Measurements from ENCODE around the gene MED12L. TPM values are rescaled to one million over a fixed set of nuclear protein-coding genes. Genes with fewer than 3 reads are reported as not detected.

The MED12L gene
- total RNA-seq, 2 experiments from 2014 or later = 1.6 to 2.1 TPM

DNA sequence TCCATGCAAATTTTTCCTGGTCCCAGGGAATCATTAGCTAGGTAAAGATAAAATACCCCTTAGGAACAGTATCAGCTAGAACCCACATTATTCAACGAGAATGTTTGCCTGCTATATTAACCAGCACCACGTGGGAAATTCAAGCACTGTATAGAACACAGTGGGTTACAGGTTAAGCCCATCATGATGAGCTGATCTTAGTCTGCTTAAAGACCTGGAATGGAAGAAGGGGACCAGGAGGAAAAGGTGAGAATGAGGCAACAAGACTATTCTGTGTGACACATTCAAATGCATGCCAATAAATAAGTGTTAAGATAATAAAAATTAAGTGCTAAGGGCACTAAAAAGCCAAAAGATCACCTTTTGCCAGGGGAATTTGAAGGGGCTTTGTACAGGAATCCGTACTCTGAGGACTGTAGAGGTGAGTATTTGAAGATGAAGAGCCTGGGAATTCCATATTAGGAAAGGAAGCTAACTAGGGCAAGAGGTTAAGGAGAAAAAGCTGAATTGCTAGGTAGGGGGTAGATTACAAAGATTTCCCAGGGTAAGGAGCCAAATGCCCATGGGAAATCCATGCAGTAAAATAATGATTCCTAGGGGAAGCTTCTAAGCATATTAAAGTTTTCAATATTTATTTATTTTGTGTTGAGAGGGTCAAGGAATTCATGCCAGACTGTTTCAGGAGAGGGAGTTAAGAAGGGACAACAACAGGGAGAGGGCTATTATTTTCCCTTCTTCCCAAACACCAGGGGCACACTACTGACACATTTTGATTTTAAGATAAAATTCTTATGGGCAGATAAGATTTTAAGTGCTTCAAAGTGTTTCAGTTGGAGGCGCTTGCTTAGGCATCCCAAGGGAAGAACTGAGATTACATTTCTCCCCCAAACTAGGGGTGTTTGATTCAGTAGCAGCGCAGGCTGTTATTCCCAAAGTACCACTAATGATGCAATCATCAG, 2.3 kb upstream of the MED12L start:
- Mint-ChIP-seq H3K27me3 (peaks cover 56% of the 10 kb centered on the region), H3K27ac (no peak overlapping the region), H3K4me1 (peaks cover 9% of the 10 kb centered on the region), H3K4me3 (no peak overlapping the region), H3K36me3 (no peaks in the 10 kb centered on the region), H3K9me3 (no peaks in the 10 kb centered on the region)
- no peak for DNase-seq

DNA sequence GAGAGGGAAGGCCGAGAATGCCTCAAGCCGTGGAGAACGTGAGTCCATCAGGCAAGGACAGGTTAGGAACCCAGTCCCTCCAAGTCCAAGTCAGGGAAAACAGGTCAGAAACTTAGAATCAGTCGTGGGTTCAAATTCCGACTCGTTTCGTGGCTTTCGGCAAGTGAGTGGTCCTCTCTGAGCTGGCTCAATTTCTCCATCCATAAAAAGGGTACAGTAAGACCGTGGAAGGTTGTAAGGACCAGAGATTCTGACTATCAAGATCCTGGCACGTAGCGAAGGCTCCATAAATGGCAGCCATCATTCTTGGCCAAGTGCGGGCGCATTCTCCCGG, 604 bp upstream of the MED12L start:
- Mint-ChIP-seq H3K4me3 (peak overlapping the region; percentile 65), H3K27ac (no peak overlapping the region), H3K4me1 (peaks cover 9% of the 10 kb centered on the region), H3K9me3 (no peaks in the 10 kb centered on the region), H3K36me3 (no peaks in the 10 kb centered on the region), H3K27me3 (peaks cover 54% of the 10 kb centered on the region)
- no peak for DNase-seq

DNA sequence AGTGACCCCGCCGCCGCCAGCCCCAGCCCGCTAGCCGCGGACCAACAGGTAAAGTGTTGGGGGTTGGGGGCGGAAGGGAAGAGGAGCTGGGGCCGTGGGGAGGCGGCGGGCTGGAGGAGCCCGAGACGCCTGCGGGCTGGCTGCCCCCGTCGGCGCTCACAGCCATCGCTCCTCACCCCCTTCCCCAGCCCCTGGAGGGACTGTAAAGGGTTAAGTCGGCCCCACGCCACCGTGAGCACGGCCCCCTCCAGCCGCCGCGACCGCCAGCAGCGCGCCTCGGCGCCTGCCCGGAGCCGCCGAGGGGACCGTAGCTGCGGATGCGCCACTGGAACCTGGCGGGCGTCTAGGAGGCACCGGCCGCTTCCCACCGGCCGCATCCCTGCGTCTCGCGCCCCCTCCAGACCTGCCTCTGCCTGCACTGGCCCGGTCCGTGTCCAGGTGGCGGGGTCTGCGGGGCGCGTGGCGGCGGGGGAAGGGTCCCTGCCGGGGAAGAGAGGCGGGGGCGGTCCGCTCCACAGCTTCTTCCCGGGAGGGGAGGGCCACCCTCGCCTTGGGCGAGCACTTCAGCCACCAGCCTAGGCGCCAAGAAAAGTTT, 522 bp downstream of the MED12L start:
- peak overlapping the region; percentile 82 for H3K4me3 Mint-ChIP-seq
- H3K27ac Mint-ChIP-seq = no peak overlapping the region
- H3K4me1 Mint-ChIP-seq = peaks cover 9% of the 10 kb centered on the region
- DNase-seq = peak; percentile 33
- H3K27me3 Mint-ChIP-seq = peaks cover 52% of the 10 kb centered on the region
- no peaks in the 10 kb centered on the region for H3K9me3 Mint-ChIP-seq
- no peaks in the 10 kb centered on the region for H3K36me3 Mint-ChIP-seq

DNA sequence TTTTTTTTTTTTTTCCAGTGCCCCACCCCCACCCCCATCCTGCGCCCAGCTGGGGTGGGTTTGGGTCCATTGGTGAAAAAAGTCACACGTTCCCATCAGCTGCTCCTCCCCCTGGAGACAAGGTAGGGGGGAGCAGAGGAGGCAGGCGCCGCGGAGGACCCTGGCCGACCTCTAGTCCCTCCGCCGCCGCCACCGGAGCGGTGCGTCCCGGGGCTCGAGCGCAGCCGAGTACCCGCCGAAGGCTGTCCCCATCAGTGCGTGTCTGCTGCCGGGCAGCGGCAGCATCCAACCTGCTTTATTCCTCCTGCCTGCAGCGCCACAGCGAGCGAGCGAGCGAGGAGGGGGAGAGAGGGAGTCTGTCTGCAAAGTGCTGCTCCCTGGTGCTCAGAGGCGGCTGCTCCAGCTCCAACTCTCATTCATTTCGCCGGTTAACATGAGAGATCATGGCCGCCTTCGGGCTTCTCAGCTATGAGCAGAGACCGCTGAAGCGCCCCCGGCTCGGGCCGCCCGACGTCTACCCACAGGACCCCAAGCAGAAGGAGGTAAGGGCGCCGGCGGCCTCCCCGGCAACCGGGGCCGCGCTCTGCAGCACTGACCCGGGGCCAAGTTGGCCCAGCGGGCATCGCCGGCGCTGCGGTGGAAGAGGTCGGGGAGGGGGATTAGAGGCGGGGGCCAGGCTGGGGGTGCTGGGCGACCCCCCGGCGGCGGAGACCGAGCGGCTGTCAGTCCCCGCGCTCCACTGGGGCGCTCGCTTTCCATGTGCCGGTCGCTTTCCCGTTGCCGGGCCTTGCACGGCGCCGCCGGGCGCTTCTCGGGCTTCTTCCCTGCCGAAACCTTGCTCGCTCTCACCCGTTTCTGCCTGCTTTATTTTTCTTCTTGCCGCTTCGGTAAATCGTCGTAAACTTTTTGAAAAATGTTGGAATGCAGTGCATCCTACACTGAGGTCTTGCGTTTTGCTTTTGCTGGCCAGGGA, 1.3 kb downstream of the MED12L start:
- Mint-ChIP-seq H3K9me3 (no peaks in the 10 kb centered on the region), H3K36me3 (no peaks in the 10 kb centered on the region), H3K27ac (no peak overlapping the region), H3K4me3 (peak overlapping the region; percentile 82), H3K27me3 (peaks cover 46% of the 10 kb centered on the region), H3K4me1 (peaks cover 9% of the 10 kb centered on the region)
- peak; percentile 75 for DNase-seq

DNA sequence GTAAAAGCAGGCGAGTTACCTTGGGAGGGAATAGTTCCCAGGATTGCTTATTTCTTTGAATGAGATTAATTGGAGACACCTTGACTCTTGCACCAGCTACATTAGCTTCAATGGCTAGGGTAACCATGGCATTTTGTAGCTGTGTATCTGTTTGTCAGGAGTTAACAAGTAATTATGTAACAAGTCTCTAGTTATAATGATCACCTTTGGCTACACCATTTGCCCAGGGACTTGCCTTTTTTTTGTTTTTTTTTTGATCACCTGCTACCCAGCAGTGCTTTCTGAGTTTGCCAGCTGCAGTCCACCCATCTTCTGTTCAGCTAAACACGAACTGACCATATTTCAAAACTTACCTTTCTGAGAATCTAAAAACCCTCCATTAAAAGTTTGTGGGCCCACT, 2.2 kb downstream of the MED12L start:
- Mint-ChIP-seq H3K9me3 (no peaks in the 10 kb centered on the region), H3K4me3 (no peak overlapping the region), H3K27ac (no peak overlapping the region), H3K4me1 (peaks cover 9% of the 10 kb centered on the region), H3K27me3 (peaks cover 44% of the 10 kb centered on the region), H3K36me3 (peaks cover 2% of the 10 kb centered on the region)
- no peak for DNase-seq

DNA sequence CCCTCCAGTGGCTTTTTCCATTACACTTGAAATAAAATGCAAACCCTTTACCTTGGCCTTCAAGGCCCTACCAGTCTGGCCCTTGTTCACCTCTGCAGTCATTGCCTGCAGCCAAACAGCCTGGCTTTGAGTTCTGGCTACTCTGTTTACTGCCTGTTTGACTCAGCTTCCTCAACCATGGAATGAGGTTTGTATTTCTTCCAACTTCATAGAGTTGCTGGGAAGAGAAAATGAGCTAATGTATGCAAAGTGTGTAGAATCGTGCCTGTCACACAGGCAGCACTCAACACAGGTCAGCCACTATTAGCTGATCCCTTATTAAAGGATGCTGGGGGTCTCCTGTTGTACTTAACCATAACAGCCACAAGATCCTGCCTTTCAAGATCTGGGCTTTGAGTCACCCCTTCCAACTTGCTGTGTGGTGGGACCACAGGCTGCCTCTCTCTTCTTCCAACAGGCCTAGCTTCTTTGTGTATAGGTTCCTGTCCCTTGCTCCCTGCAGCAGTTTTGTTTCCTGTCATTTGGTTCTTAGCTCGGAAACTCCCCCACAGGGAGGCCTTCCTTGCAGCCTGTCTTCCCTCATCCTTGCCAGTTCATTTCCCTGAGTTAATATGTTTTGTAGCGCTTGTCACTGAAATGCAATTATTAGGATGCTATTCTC, 6.4 kb downstream of the MED12L start:
- no peak for DNase-seq
- Mint-ChIP-seq H3K4me1 (peaks cover 3% of the 10 kb centered on the region), H3K27ac (no peak overlapping the region), H3K9me3 (no peaks in the 10 kb centered on the region), H3K4me3 (no peak overlapping the region), H3K36me3 (peaks cover 2% of the 10 kb centered on the region), H3K27me3 (peaks cover 26% of the 10 kb centered on the region)

DNA sequence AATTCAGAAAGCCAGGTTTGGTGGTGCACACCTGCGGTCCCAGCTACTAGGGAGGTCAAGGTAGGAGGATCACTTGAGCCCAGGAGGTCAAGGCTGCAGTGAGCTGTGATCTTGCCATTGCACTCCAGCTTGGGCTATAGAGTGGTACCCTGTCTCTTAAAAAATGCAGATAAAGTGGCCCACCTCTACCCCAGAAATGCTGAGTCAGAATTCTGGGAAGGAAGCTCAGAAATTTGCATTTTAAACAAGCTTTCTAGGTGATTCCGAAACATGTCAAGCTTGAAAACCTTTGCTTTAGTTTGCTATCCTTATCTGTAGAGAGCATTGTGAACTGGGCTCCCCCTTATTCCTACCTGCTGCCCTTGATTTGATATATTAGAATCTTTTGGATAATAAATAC, 7.7 kb downstream of the MED12L start:
- peaks cover 2% of the 10 kb centered on the region for H3K36me3 Mint-ChIP-seq
- no peak overlapping the region for H3K27ac Mint-ChIP-seq
- DNase-seq = no peak
- H3K9me3 Mint-ChIP-seq = no peaks in the 10 kb centered on the region
- H3K4me1 Mint-ChIP-seq = no peaks in the 10 kb centered on the region
- H3K27me3 Mint-ChIP-seq = peaks cover 18% of the 10 kb centered on the region
- no peak overlapping the region for H3K4me3 Mint-ChIP-seq

DNA sequence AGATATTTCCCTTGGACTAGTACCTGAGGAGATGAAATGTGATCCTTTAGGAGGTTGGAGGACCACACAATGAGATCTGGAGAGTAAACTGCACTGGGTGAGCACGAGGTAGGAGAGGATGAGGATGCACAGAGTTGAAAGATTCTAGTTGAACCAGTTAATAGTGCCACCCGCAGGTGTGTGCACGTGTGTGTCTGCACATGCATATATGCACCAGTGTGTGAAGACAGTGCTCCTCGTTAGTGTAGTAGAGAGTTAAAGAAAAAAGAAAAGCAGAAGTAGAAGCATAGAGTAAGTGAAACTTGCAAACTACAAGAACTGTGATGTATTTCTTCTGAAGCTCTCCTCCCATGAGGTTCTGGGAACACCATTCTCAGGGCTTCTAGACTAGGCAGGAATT, 8.4 kb downstream of the MED12L start:
- Mint-ChIP-seq H3K4me1 (no peaks in the 10 kb centered on the region), H3K27ac (no peak overlapping the region), H3K36me3 (peaks cover 2% of the 10 kb centered on the region), H3K4me3 (no peak overlapping the region), H3K27me3 (peaks cover 18% of the 10 kb centered on the region), H3K9me3 (peaks cover 4% of the 10 kb centered on the region)
- no peak for DNase-seq

DNA sequence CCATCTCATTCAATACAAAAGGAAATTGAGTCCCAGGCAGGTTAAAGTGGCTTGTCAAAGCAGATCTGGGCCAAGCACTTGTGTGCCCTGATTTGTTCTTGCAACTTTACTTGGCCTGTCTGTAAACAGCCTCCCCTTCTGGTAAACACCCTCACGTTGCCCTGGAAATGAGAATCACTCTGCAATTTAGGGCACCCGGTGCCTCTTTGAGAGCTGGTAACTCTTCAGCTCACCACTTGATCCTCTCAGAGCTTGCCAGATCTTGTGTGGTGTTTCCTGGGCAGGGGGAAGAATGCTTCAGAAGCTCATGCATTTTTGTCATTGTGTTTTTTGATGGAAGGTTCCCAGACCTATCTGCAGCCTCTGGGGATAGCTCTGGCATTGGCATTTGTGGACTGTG, 11.3 kb downstream of the MED12L start:
- Mint-ChIP-seq H3K27me3 (peaks cover 24% of the 10 kb centered on the region), H3K4me1 (no peaks in the 10 kb centered on the region), H3K36me3 (peaks cover 2% of the 10 kb centered on the region), H3K4me3 (no peak overlapping the region), H3K9me3 (peaks cover 5% of the 10 kb centered on the region), H3K27ac (no peak overlapping the region)
- no peak for DNase-seq

DNA sequence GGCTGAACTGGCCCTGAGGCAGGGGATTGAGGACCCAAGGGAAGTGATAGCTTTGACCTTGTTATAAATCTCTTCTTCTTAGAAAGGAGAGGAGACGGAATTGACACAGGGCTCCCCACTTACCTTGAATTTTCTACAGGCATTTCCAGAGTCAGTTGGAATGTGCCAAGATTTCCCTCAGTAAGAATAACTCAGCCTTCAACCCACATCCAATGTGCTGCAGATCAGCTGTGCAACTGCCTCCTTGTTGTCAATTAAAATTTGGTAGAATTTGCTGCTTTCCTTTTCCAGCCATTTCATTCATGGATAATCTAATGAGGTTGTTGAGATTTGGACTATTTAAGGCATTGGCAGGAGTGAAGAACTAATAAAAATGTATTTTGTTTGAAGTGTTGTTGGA, 14.6 kb downstream of the MED12L start:
- H3K27ac Mint-ChIP-seq = no peak overlapping the region
- H3K9me3 Mint-ChIP-seq = peaks cover 5% of the 10 kb centered on the region
- peaks cover 11% of the 10 kb centered on the region for H3K27me3 Mint-ChIP-seq
- no peaks in the 10 kb centered on the region for H3K36me3 Mint-ChIP-seq
- H3K4me1 Mint-ChIP-seq = no peaks in the 10 kb centered on the region
- no peak overlapping the region for H3K4me3 Mint-ChIP-seq
- no peak for DNase-seq

DNA sequence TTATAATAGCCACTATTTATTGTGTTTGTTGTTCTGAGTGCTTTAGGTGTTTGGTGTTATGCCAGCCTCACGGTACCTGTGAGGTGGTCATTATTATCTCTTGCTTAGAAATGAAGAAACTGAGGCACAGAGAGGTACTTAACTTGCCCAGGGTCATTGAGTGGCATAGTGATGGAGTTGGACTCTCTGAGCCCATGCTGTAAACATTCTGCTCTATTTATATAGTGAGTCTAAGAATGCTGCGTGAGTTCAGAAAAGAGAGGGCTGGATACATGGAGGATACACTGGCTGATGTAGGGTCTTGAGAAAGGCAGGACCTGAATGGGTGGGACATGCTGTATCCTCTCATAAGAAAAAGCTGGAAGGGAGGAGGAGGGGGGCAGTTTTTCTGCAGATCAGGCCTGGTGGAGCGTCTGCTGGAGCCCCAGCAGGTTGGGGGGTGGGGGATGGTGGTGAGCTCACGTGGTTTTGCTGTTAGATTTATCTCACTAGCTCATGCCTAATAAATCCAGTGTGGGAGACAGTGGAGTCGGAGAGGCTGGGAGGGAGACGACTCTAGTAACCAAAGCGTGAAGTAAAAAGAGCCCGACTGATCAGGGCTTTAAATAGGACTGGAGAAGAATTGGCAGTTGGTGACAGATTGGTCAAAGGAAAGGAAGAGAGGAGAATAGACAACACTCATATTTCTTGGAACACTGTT, 16.0 kb downstream of the MED12L start:
- Mint-ChIP-seq H3K9me3 (peaks cover 5% of the 10 kb centered on the region), H3K4me1 (no peaks in the 10 kb centered on the region), H3K27ac (no peak overlapping the region), H3K36me3 (no peaks in the 10 kb centered on the region), H3K27me3 (peaks cover 11% of the 10 kb centered on the region), H3K4me3 (no peak overlapping the region)
- DNase-seq = no peak

DNA sequence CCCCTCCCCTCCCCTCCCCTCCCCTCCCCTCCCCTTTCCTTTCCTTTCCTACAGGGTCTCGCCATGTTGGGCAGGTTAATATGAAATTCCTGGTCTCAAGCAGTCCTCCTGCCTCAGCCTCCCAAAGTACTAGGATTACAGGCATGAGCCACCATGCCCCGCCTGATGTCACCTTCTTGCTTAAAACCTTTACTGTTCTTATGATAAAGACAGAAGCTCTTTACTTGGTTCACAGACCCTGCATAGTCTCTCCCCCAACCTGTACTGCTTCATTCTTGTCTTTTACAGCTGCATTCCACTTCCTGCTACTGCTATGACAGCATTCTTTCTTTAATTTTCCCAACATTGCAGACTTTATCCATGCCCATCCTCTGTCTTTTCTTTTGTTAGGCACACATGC, 20.8 kb downstream of the MED12L start:
- Mint-ChIP-seq H3K9me3 (no peaks in the 10 kb centered on the region), H3K27ac (no peak overlapping the region), H3K4me3 (no peak overlapping the region), H3K4me1 (no peaks in the 10 kb centered on the region), H3K27me3 (no peaks in the 10 kb centered on the region), H3K36me3 (no peaks in the 10 kb centered on the region)
- no peak for DNase-seq

DNA sequence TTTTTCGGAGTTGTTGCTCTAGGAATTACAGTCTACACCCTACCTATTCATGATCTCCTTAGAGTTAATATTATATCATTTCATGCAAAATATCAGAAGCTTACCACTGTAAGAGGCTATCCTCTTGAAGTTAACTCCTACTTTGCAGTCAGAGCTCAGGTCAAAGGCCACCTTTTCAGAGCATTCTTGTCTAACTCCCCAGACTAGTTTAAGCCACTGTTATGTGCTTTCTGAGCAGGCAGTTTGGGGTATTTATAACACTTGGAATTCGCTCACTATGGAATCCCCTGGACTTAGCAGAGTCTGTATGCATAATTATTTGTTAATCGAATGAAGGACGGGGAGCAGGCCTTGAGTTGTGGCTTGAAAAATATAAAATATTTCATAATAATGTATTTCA, 21.7 kb downstream of the MED12L start:
- no peaks in the 10 kb centered on the region for H3K27me3 Mint-ChIP-seq
- H3K36me3 Mint-ChIP-seq = no peaks in the 10 kb centered on the region
- no peak for DNase-seq
- H3K4me1 Mint-ChIP-seq = no peaks in the 10 kb centered on the region
- H3K4me3 Mint-ChIP-seq = no peak overlapping the region
- no peak overlapping the region for H3K27ac Mint-ChIP-seq
- H3K9me3 Mint-ChIP-seq = no peaks in the 10 kb centered on the region

DNA sequence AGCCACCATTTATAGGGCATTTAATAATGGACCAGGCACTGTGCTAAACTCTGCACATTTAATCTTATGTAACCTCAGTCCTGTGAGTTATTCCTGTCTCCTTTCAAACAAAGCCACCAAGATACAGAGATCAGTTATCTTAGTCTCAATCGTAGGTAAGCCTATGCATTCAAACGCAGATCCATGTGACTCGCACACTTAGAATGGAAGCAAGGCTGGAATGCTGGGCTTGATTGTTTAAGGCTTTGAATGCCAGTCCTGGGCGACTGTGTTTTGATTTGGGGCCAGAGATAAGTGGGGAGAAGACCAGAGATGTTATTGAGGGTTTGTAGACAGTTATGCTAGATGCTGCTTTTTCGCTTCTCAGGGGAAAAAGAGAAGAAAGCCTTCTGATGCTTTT, 22.2 kb downstream of the MED12L start:
- no peak overlapping the region for H3K27ac Mint-ChIP-seq
- H3K4me3 Mint-ChIP-seq = no peak overlapping the region
- H3K27me3 Mint-ChIP-seq = no peaks in the 10 kb centered on the region
- no peak for DNase-seq
- H3K36me3 Mint-ChIP-seq = no peaks in the 10 kb centered on the region
- H3K9me3 Mint-ChIP-seq = no peaks in the 10 kb centered on the region
- H3K4me1 Mint-ChIP-seq = no peaks in the 10 kb centered on the region
